WTC11 (cell line): ENCODE measurements around the gene GALNT2. TPM values are rescaled to one million over a fixed set of nuclear protein-coding genes. Genes with fewer than 3 reads are reported as not detected.

Source experiments
- ATAC-seq: fragments of 200-7000 bp; cut with Tn5 transposase; 2 replicates; pipeline ENCODE4 v1.10.0; 2021; ENCODE audit warnings: mild to moderate bottlenecking, moderate library complexity
- CTCF ChIA-PET: fragments of 300-600 bp; sonication (Branson Sonifier 250); formaldehyde crosslinking; loops from one replicate; lab custom pipeline; 2021; ENCODE audit warnings: antibody characterized with exemption; lab: Charles Lee
- POLR2A ChIA-PET: fragments of 350-600 bp; sonication (Branson Sonifier 250); formaldehyde crosslinking; loops from one replicate; lab custom pipeline; 2021; ENCODE audit warnings: antibody characterized with exemption; lab: Charles Lee
- DNase-seq: peaks from one replicate; pipeline ENCODE4 v3.0.0; 2021; ENCODE audit warnings: low spot score
- H3K27ac Mint-ChIP-seq: 2 replicates; pipeline ENCODE4 v1.8.0; 2021; ENCODE audit warnings: mixed read lengths
- H3K27me3 Mint-ChIP-seq: 2 replicates; pipeline ENCODE4 v1.8.0; 2021; ENCODE audit warnings: low read depth, mild to moderate bottlenecking, moderate library complexity, mixed read lengths
- H3K36me3 Mint-ChIP-seq: 2 replicates; pipeline ENCODE4 v1.8.0; 2021; ENCODE audit warnings: mixed read lengths
- H3K4me1 Mint-ChIP-seq: 2 replicates; pipeline ENCODE4 v1.8.0; 2022; ENCODE audit warnings: mixed read lengths
- H3K4me3 Mint-ChIP-seq: 2 replicates; pipeline ENCODE4 v1.8.0; 2021; ENCODE audit warnings: mild to moderate bottlenecking, moderate library complexity, mixed read lengths
- H3K9me3 Mint-ChIP-seq: 2 replicates; pipeline ENCODE4 v1.8.0; 2021; ENCODE audit warnings: mixed read lengths
- HMGA2 ChIP-seq: fragments of 250-450 bp; sonication (Bioruptor Pico); IDR thresholded peaks from 2 replicates; pipeline ENCODE4 v1.4.0; 2021; ENCODE audit warnings: mild to moderate bottlenecking, moderate library complexity
- JAZF1 ChIP-seq: fragments of 250-450 bp; sonication (Bioruptor Pico); IDR thresholded peaks from 2 replicates; pipeline ENCODE4 v1.9.0; 2021; ENCODE audit warnings: moderate library complexity, mild to moderate bottlenecking, inconsistent platforms
- JUN ChIP-seq: sonication (generic); formaldehyde crosslinking; IDR thresholded peaks from 2 replicates; pipeline ENCODE4 v1.8.0; 2023; ENCODE audit warnings: mild to moderate bottlenecking, missing genetic modification reagents
- MXD4 ChIP-seq: fragments of 250-450 bp; sonication (Bioruptor Pico); IDR thresholded peaks from 2 replicates; pipeline ENCODE4 v1.8.0; 2021; ENCODE audit warnings: mild to moderate bottlenecking, moderate library complexity, borderline replicate concordance
- NFYB ChIP-seq: sonication (generic); formaldehyde crosslinking; conservative IDR thresholded peaks from 2 replicates; pipeline ENCODE4 v1.8.0; 2022; ENCODE audit warnings: low read depth, missing genetic modification reagents
- SMAD3 ChIP-seq: sonication (generic); formaldehyde crosslinking; IDR thresholded peaks from 2 replicates; pipeline ENCODE4 v1.8.0; 2022; ENCODE audit warnings: missing genetic modification reagents, mild to moderate bottlenecking, borderline replicate concordance
- TP53 ChIP-seq: sonication (generic); formaldehyde crosslinking; IDR thresholded peaks from 2 replicates; pipeline ENCODE4 v1.8.1; 2023; ENCODE audit warnings: mild to moderate bottlenecking, missing genetic modification reagents
- ZNF219 ChIP-seq: sonication (generic); formaldehyde crosslinking; IDR thresholded peaks from 2 replicates; pipeline ENCODE4 v1.8.0; 2023; ENCODE audit warnings: missing genetic modification reagents, mild to moderate bottlenecking, borderline replicate concordance
- total RNA-seq: library from RNA; stranded (reverse); gene quantifications from 3 replicates; pipeline ENCODE4 v1.2.3, GENCODE V29; 2021
- TF ChIP-seq, protein P1 (sequence below): fragments of 200-600 bp; IDR thresholded peaks from 2 replicates; pipeline ENCODE4 v1.8.0; 2022; ENCODE audit warnings: antibody characterized with exemption
- TF ChIP-seq, protein P2 (sequence below): fragments of 250-450 bp; sonication (Bioruptor Pico); conservative IDR thresholded peaks from 2 replicates; pipeline ENCODE4 v1.9.0; 2021; ENCODE audit warnings: mild to moderate bottlenecking
- TF ChIP-seq, protein P3 (sequence below): sonication (generic); formaldehyde crosslinking; IDR thresholded peaks from 2 replicates; pipeline ENCODE4 v1.8.0; 2022; ENCODE audit warnings: mild to moderate bottlenecking, missing genetic modification reagents
- TF ChIP-seq, protein P4 (sequence below): fragments of 250-450 bp; sonication (Bioruptor Pico); IDR thresholded peaks from 2 replicates; pipeline ENCODE4 v1.8.0; 2021; ENCODE audit warnings: mild to moderate bottlenecking
- TF ChIP-seq, protein P5 (sequence below): sonication (generic); formaldehyde crosslinking; IDR thresholded peaks from 2 replicates; pipeline ENCODE4 v1.8.1; 2023; ENCODE audit warnings: mild to moderate bottlenecking, missing genetic modification reagents, moderate library complexity
- TF ChIP-seq, protein P6 (sequence below): sonication (generic); formaldehyde crosslinking; IDR thresholded peaks from 2 replicates; pipeline ENCODE4 v1.8.1; 2023; ENCODE audit warnings: mild to moderate bottlenecking, missing genetic modification reagents
- TF ChIP-seq, protein P7 (sequence below): fragments of 250-450 bp; sonication (Bioruptor Pico); IDR thresholded peaks from 2 replicates; pipeline ENCODE4 v1.9.0; 2021; ENCODE audit warnings: moderate library complexity, mild to moderate bottlenecking, inconsistent platforms, borderline replicate concordance
- TF ChIP-seq, protein P8 (sequence below): fragments of 250-450 bp; sonication (Bioruptor Pico); IDR thresholded peaks from 2 replicates; pipeline ENCODE4 v2.1.2; 2022; ENCODE audit warnings: mild to moderate bottlenecking, moderate library complexity

The GALNT2 gene
- total RNA-seq, 1 experiment from 2014 or later = 74.8 TPM

DNA sequence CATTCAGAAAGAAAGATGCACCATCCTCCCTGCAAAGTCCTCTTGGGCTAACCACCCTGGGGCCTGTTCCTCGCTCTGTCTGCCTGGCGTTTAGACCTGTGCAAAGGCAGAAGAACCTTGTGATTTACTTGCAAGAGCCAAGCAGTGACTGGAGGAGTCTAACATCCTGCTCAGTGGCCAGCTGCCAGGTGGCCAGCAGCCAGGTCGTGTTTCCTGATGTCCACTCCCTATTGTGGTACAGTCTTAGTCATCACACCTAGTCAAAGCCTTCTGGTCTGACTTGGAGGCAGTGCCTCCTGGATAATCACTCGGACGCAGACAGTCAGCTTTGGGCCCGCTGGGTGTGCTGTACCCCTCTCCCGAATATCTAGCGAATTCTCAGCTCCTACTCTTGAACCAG, 241.0 kb downstream of the GALNT2 start:
- H3K4me1 Mint-ChIP-seq = peaks cover 7% of the 10 kb centered on the region
- H3K27me3 Mint-ChIP-seq = no peaks in the 10 kb centered on the region
- H3K27ac Mint-ChIP-seq = no peak overlapping the region
- DNase-seq = no peak
- no peak for ATAC-seq
- POLR2A ChIA-PET = no interaction called here
- no peaks in the 10 kb centered on the region for H3K9me3 Mint-ChIP-seq
- no peaks in the 10 kb centered on the region for H3K36me3 Mint-ChIP-seq
- no peak overlapping the region for H3K4me3 Mint-ChIP-seq
- no peak for TF ChIP-seq MXD4
- TF ChIP-seq SMAD3 (CRISPR knock-in tag) = no peak
- TF ChIP-seq NFYB (CRISPR knock-in tag) = no peak
- TF ChIP-seq, protein P1, sequence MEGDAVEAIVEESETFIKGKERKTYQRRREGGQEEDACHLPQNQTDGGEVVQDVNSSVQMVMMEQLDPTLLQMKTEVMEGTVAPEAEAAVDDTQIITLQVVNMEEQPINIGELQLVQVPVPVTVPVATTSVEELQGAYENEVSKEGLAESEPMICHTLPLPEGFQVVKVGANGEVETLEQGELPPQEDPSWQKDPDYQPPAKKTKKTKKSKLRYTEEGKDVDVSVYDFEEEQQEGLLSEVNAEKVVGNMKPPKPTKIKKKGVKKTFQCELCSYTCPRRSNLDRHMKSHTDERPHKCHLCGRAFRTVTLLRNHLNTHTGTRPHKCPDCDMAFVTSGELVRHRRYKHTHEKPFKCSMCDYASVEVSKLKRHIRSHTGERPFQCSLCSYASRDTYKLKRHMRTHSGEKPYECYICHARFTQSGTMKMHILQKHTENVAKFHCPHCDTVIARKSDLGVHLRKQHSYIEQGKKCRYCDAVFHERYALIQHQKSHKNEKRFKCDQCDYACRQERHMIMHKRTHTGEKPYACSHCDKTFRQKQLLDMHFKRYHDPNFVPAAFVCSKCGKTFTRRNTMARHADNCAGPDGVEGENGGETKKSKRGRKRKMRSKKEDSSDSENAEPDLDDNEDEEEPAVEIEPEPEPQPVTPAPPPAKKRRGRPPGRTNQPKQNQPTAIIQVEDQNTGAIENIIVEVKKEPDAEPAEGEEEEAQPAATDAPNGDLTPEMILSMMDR = no peak
- TF ChIP-seq, protein P2, sequence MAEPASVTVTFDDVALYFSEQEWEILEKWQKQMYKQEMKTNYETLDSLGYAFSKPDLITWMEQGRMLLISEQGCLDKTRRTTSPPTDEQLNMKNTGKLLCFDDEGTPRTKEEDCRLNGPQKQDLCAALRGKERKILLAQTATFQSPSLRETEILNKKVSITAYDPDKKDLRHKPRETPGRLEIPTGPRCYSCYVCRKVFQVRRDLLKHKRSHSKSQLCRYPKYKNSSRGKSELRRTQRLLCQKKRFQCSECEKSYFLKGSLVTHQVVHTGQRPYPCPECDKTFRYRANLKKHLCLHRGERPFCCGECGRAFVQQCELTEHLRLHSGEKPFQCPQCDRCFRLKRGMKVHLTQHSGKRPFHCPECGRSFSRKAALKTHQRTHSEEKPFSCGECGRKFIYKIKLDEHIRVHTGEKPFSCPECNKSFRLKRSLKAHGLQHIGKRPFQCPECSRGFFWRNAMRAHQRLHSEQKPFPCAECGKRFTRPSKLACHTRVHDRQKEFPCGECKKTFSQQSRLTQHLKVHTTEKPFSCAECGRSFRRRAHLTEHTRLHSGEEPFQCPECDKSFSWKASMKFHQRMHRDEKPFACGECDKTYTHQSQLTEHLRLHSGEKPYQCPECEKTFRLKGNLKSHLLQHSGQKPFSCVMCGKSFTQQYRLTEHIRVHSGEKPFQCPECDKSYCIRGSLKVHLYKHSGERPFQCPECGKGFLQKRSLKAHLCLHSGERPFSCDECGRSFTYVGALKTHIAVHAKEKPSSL (CRISPR knock-in tag) = no peak
- TF ChIP-seq ZNF219 (CRISPR knock-in tag) = no peak
- TF ChIP-seq, protein P3, sequence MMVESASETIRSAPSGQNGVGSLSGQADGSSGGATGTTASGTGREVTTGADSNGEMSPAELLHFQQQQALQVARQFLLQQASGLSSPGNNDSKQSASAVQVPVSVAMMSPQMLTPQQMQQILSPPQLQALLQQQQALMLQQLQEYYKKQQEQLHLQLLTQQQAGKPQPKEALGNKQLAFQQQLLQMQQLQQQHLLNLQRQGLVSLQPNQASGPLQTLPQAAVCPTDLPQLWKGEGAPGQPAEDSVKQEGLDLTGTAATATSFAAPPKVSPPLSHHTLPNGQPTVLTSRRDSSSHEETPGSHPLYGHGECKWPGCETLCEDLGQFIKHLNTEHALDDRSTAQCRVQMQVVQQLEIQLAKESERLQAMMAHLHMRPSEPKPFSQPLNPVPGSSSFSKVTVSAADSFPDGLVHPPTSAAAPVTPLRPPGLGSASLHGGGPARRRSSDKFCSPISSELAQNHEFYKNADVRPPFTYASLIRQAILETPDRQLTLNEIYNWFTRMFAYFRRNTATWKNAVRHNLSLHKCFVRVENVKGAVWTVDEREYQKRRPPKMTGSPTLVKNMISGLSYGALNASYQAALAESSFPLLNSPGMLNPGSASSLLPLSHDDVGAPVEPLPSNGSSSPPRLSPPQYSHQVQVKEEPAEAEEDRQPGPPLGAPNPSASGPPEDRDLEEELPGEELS = no peak
- TF ChIP-seq, protein P4, sequence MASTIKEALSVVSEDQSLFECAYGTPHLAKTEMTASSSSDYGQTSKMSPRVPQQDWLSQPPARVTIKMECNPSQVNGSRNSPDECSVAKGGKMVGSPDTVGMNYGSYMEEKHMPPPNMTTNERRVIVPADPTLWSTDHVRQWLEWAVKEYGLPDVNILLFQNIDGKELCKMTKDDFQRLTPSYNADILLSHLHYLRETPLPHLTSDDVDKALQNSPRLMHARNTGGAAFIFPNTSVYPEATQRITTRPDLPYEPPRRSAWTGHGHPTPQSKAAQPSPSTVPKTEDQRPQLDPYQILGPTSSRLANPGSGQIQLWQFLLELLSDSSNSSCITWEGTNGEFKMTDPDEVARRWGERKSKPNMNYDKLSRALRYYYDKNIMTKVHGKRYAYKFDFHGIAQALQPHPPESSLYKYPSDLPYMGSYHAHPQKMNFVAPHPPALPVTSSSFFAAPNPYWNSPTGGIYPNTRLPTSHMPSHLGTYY (CRISPR knock-in tag) = no peak
- CTCF ChIA-PET = interaction anchor here (1.0 kb wide), 1 partner anchor 335 kb away, joined by 3 read pairs; no protein-coding TSS in a partner anchor

DNA sequence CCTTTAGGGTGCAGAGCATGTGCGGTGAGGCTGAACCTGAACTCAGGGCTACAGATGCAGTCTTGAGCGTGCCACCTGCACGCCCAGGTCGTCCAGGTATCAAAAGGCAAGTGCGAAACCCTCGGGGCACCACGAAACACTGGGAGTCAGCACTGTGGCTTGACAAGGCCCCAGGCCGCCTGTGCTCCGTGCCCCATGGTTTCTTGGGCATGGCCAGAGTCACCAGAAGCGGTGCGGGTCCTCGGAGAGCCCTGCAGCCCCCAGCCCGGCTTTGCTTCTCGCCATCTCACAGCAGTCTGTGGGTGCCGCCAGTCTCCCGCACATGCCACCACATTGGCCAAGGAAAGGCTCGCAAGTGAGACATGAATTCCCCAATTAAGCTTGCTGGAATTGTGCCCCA, 241.8 kb downstream of the GALNT2 start:
- Mint-ChIP-seq H3K9me3 (no peaks in the 10 kb centered on the region), H3K4me3 (no peak overlapping the region), H3K36me3 (no peaks in the 10 kb centered on the region), H3K27me3 (no peaks in the 10 kb centered on the region), H3K27ac (no peak overlapping the region), H3K4me1 (peaks cover 8% of the 10 kb centered on the region)
- ATAC-seq = no peak
- no peak for DNase-seq
- CTCF ChIA-PET = interaction anchor here (1.0 to 1.3 kb wide), 2 partner anchors 9 to 336 kb away, joined by 3 read pairs; no protein-coding TSS in a partner anchor
- no peak for TF ChIP-seq JAZF1 (CRISPR knock-in tag)
- TF ChIP-seq JUN = no peak
- TF ChIP-seq TP53 = no peak
- TF ChIP-seq, protein P5, sequence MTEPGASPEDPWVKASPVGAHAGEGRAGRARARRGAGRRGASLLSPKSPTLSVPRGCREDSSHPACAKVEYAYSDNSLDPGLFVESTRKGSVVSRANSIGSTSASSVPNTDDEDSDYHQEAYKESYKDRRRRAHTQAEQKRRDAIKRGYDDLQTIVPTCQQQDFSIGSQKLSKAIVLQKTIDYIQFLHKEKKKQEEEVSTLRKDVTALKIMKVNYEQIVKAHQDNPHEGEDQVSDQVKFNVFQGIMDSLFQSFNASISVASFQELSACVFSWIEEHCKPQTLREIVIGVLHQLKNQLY (CRISPR knock-in tag) = no peak
- no peak for TF ChIP-seq SMAD3 (CRISPR knock-in tag)
- TF ChIP-seq, protein P6, sequence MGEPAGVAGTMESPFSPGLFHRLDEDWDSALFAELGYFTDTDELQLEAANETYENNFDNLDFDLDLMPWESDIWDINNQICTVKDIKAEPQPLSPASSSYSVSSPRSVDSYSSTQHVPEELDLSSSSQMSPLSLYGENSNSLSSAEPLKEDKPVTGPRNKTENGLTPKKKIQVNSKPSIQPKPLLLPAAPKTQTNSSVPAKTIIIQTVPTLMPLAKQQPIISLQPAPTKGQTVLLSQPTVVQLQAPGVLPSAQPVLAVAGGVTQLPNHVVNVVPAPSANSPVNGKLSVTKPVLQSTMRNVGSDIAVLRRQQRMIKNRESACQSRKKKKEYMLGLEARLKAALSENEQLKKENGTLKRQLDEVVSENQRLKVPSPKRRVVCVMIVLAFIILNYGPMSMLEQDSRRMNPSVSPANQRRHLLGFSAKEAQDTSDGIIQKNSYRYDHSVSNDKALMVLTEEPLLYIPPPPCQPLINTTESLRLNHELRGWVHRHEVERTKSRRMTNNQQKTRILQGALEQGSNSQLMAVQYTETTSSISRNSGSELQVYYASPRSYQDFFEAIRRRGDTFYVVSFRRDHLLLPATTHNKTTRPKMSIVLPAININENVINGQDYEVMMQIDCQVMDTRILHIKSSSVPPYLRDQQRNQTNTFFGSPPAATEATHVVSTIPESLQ = no peak
- TF ChIP-seq, protein P7, sequence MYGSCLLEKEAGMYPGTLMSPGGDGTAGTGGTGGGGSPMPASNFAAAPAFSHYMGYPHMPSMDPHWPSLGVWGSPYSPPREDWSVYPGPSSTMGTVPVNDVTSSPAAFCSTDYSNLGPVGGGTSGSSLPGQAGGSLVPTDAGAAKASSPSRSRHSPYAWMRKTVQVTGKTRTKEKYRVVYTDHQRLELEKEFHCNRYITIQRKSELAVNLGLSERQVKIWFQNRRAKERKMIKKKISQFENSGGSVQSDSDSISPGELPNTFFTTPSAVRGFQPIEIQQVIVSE (CRISPR knock-in tag) = no peak
- TF ChIP-seq HMGA2 = no peak
- TF ChIP-seq, protein P8, sequence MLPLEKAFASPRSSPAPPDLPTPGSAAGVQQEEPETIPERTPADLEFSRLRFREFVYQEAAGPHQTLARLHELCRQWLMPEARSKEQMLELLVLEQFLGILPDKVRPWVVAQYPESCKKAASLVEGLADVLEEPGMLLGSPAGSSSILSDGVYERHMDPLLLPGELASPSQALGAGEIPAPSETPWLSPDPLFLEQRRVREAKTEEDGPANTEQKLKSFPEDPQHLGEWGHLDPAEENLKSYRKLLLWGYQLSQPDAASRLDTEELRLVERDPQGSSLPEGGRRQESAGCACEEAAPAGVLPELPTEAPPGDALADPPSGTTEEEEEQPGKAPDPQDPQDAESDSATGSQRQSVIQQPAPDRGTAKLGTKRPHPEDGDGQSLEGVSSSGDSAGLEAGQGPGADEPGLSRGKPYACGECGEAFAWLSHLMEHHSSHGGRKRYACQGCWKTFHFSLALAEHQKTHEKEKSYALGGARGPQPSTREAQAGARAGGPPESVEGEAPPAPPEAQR = no peak
- POLR2A ChIA-PET = no interaction called here
